Measurements from ENCODE around the gene TUBD1.

The TUBD1 gene

DNA sequence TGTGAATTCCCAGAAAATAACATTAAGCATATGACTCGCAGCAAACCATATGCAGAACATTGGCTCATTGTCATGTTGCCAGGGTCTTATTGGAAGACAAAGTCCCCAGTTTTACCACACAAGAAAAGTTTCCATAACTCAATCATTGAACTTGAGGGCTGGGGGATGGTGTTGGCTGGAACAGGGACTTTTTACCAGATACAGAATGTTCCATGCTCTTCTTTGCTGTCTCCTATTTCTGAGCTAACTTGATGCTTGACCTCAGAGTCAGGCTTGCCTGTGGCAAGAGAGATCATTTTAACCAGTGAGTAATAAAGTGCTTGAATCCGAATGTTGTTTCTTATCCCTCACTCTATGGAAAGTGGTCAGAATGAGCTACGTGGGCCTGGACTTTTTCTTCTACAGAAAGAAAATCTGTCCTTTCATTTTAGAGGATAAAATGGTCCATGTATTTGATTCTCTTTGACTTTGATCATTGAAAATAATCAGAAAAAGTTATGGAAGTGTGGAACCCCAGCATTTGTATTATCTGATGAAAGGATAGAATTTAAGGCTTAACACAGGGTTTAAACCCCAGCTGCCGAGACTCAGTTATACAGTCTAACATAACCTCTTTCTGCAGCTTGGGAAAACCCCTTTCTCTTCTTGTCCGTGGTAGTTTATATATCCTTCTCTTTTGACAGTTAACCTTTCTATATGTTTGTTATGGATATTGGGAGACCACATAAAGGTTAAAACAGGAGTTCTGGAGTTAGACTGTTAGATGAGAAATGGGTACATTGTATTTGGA, 67.0 kb downstream of the TUBD1 start:
- DNase-seq (ENCODE audit: low spot score) = no peak

- no peak for DNase-seq (ENCODE audit: low spot score)
Observed at GRCh38 chr17:59815965-59816364, 76.8 kb downstream of the TUBD1 start.

DNA sequence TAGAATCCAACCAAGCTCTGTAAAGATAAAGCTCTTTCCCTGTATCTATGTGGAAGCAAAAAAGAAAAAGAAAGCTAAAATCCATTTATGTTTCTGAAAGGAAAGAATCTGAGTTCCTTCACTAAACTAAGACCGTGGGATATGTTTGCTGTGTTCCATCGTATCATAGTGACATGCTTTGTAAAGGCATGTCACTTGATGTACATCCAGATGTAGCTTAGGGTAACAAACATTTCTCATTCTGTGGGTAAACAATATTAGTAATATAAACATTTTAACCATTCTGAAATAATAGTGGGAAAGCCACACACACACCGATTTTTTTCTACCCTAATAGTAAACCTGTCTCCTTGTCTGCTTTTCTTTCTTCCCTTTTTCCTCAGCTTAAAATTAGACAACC, 78.1 kb downstream of the TUBD1 start:
- DNase-seq (ENCODE audit: low spot score) = no peak

- DNase-seq (ENCODE audit: low spot score) = no peak
Observed at GRCh38 chr17:59814276-59814675, 78.5 kb downstream of the TUBD1 start.

DNA sequence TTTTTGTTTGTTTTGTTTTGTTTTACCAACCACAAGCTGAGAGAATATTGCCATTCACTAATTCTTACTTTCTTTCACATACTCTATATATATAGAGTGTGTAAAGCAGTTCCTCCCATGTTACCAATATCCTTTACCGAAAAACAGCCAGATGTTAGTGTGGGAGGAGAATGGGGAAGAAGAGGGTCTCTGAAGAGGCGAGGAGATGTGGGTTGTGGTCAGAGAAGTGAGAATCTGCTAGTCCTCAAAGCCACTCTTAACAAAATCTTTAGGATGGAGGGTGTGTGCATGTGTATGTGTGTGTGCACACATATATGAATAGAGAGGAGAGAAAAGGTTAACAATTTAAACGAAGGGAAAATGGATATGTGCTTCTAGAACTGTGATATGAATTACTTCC, 80.6 kb downstream of the TUBD1 start:
- DNase-seq (ENCODE audit: low spot score) = no peak

DNA sequence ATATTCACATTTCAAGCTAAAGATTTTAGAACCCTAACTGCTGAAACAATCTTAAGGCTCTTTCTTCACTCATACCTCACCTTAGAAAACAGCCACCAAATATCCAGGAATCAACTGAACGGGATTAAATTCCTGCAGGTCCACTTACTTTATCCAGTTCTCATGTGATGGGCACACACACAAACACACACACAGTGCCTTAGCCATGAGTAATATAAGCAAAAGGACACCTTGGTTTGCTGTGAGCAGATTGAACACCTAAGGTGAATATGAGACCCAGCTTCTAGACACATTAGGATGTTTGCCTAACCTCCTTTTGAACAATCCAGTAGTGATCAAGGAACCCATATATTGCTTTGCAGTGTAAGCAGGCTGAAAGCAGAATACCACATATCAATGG, 81.5 kb downstream of the TUBD1 start:
- no peak for DNase-seq (ENCODE audit: low spot score)

- no peak for DNase-seq (ENCODE audit: low spot score)
Observed at GRCh38 chr17:59810894-59811153, 81.9 kb downstream of the TUBD1 start.
